Fibroblast of skin of scalp (primary cell): ENCODE data around the gene FXYD7.
"Not testable (repeated sequence)": the region's sequence is repeated elsewhere in the genome, so short reads cannot be mapped to it uniquely, and the experiment has no call there.

Source experiments
- DNase-seq: peaks from one replicate; pipeline ENCODE4 v3.0.0-alpha.2; 2013

FXYD7 gene

GRCh38 chr19:35146746-35147459 lies 3.8 kb downstream of the FXYD7 start:
- DNase-seq, result no peak

GRCh38 chr19:35149463-35149862 lies 6.4 kb downstream of the FXYD7 start:
- peak; percentile 54 for DNase-seq

- DNase-seq, result no peak
Measured at GRCh38 chr19:35150445-35150844, 7.4 kb downstream of the FXYD7 start.

GRCh38 chr19:35151273-35152065 lies 8.4 kb downstream of the FXYD7 start:
- DNase-seq, result no peak

GRCh38 chr19:35153129-35153522 lies 10.1 kb downstream of the FXYD7 start:
- DNase-seq, result not testable (repeated sequence)

- DNase-seq, result peak; percentile 39
Measured at GRCh38 chr19:35153701-35154524, 10.9 kb downstream of the FXYD7 start.

- peak; percentile 81 for DNase-seq
Measured at GRCh38 chr19:35154525-35155406, 11.7 kb downstream of the FXYD7 start, which contains the start of gene FXYD5. Gene FXYD5, plus strand, starts transcription at chr19:35154735. Its CDS starts 816 bp downstream, at chr19:35155551.

- no peak for DNase-seq
Measured at GRCh38 chr19:35155441-35155840, 12.4 kb downstream of the FXYD7 start.

GRCh38 chr19:35155981-35156672 lies 13.1 kb downstream of the FXYD7 start:
- no peak for DNase-seq

GRCh38 chr19:35156673-35157014 lies 13.6 kb downstream of the FXYD7 start:
- DNase-seq, result no peak

GRCh38 chr19:35157431-35157830 lies 14.4 kb downstream of the FXYD7 start:
- no peak for DNase-seq

GRCh38 chr19:35159606-35160005 lies 16.6 kb downstream of the FXYD7 start:
- DNase-seq, result no peak

- DNase-seq, result no peak
Measured at GRCh38 chr19:35160629-35161433, 17.8 kb downstream of the FXYD7 start.

- no peak for DNase-seq
Measured at GRCh38 chr19:35161434-35161743, 18.3 kb downstream of the FXYD7 start.

GRCh38 chr19:35162471-35163326 lies 19.6 kb downstream of the FXYD7 start:
- peak; percentile 85 for DNase-seq

GRCh38 chr19:35164418-35164817 lies 21.4 kb downstream of the FXYD7 start:
- no peak for DNase-seq

GRCh38 chr19:35165200-35166058 lies 22.4 kb downstream of the FXYD7 start:
- no peak for DNase-seq
